GM23338 (cell line): ENCODE data around the gene SRRM2. TPM values are rescaled to one million over a fixed set of nuclear protein-coding genes. Genes with fewer than 3 reads are reported as not detected.

Experiments
- ATAC-seq: fragments of 200-7000 bp; cut with Tn5 transposase; 3 replicates; pipeline ENCODE4 v1.9.1; 2020
- DNase-seq: peaks from one replicate; pipeline ENCODE4 v3.0.0-alpha.2; 2015; ENCODE audit warnings: low spot score
- H2AFZ ChIP-seq: fragments of 200-600 bp; sonication (generic); 2 replicates; pipeline ENCODE4 v1.8.0; 2016; ENCODE audit warnings: antibody characterized with exemption, mild to moderate bottlenecking, moderate library complexity
- H3F3A ChIP-seq: fragments of 200-600 bp; sonication (generic); replicated peaks from 2 replicates; pipeline ENCODE4 v1.8.0; 2017; ENCODE audit warnings: antibody characterized with exemption, mixed run types, low read depth
- H3K27ac ChIP-seq: fragments of 200-600 bp; sonication (generic); 2 replicates; pipeline ENCODE4 v1.6.1; 2016; ENCODE audit warnings: low read depth
- H3K27me3 ChIP-seq: fragments of 200-600 bp; sonication (generic); 2 replicates; pipeline ENCODE4 v1.8.0; 2016; ENCODE audit warnings: mild to moderate bottlenecking, mixed run types, moderate library complexity; ENCODE audit not compliant: insufficient read depth
- H3K36me3 ChIP-seq: fragments of 200-600 bp; sonication (generic); 2 replicates; pipeline ENCODE4 v1.8.0; 2016; ENCODE audit warnings: mild to moderate bottlenecking; ENCODE audit not compliant: insufficient read depth
- H3K4me1 ChIP-seq: fragments of 200-600 bp; sonication (generic); 2 replicates; pipeline ENCODE4 v1.8.0; 2016; ENCODE audit warnings: mild to moderate bottlenecking, moderate library complexity; ENCODE audit not compliant: insufficient read depth
- H3K4me2 ChIP-seq: fragments of 200-600 bp; sonication (generic); 2 replicates; pipeline ENCODE4 v1.7.1; 2017; ENCODE audit warnings: mixed run types
- H3K4me3 ChIP-seq: fragments of 200-600 bp; sonication (generic); 2 replicates; pipeline ENCODE4 v1.6.1; 2016; ENCODE audit warnings: mixed run types
- H3K79me2 ChIP-seq: fragments of 200-600 bp; sonication (generic); replicated peaks from 2 replicates; pipeline ENCODE4 v1.8.0; 2017; ENCODE audit warnings: mild to moderate bottlenecking; ENCODE audit not compliant: insufficient read depth
- H3K9me2 ChIP-seq: fragments of 200-600 bp; sonication (generic); 2 replicates; pipeline ENCODE4 v1.8.0; 2017; ENCODE audit not compliant: insufficient read depth
- H4K20me1 ChIP-seq: fragments of 200-600 bp; sonication (generic); replicated peaks from 2 replicates; pipeline ENCODE4 v1.8.0; 2017; ENCODE audit warnings: mild to moderate bottlenecking; ENCODE audit not compliant: insufficient read depth
- H3K27ac Mint-ChIP-seq: 2 replicates; pipeline ENCODE4 v1.8.0; 2020; ENCODE audit warnings: inconsistent platforms, mild to moderate bottlenecking, moderate library complexity, mixed read lengths
- H3K27me3 Mint-ChIP-seq: 3 replicates; pipeline ENCODE4 v1.8.0; 2022; ENCODE audit warnings: low read depth, mild to moderate bottlenecking, moderate library complexity, mixed read lengths, inconsistent platforms; ENCODE audit not compliant: insufficient read depth, poor library complexity
- H3K36me3 Mint-ChIP-seq: 3 replicates; pipeline ENCODE4 v1.8.0; 2021; ENCODE audit warnings: low read depth, mild to moderate bottlenecking, inconsistent platforms, moderate library complexity, mixed read lengths
- H3K4me1 Mint-ChIP-seq: 3 replicates; pipeline ENCODE4 v1.8.0; 2020; ENCODE audit warnings: mild to moderate bottlenecking, inconsistent platforms, mixed read lengths
- H3K4me3 Mint-ChIP-seq: 3 replicates; pipeline ENCODE4 v1.8.0; 2021; ENCODE audit warnings: moderate library complexity, mild to moderate bottlenecking, inconsistent platforms, mixed read lengths
- H3K9me3 Mint-ChIP-seq: 3 replicates; pipeline ENCODE4 v1.8.0; 2020; ENCODE audit warnings: moderate library complexity, mild to moderate bottlenecking, inconsistent platforms, mixed read lengths
- CREB1 ChIP-seq: fragments of 250-450 bp; sonication (Bioruptor Pico); IDR thresholded peaks from 2 replicates; pipeline ENCODE4 v1.5.0; 2020; ENCODE audit warnings: low read depth, mild to moderate bottlenecking, moderate library complexity
- EZH2 ChIP-seq: fragments of 200-600 bp; sonication (generic); IDR thresholded peaks from one replicate; pipeline ENCODE4 v1.8.0; 2017; ENCODE audit warnings: antibody characterized with exemption, mild to moderate bottlenecking, low read depth; ENCODE audit not compliant: unreplicated experiment
- EZH2phosphoT487 ChIP-seq: fragments of 200-600 bp; sonication (generic); IDR thresholded peaks from one replicate; pipeline ENCODE4 v1.8.1; 2018; ENCODE audit warnings: antibody characterized with exemption; ENCODE audit not compliant: unreplicated experiment
- JUNB ChIP-seq: IDR thresholded peaks from one replicate; pipeline ENCODE4 v1.6.1; 2016; ENCODE audit warnings: antibody characterized with exemption; ENCODE audit not compliant: unreplicated experiment
- NANOG ChIP-seq: IDR thresholded peaks from 2 replicates; pipeline ENCODE4 v1.6.1; 2016; ENCODE audit warnings: antibody characterized with exemption, borderline replicate concordance
- POLR2AphosphoS5 ChIP-seq: IDR thresholded peaks from 2 replicates; pipeline ENCODE4 v1.6.1; 2016; ENCODE audit warnings: antibody characterized with exemption, low read depth
- STAT1 ChIP-seq: IDR thresholded peaks from one replicate; pipeline ENCODE4 v1.6.1; 2016; ENCODE audit warnings: antibody characterized with exemption; ENCODE audit not compliant: unreplicated experiment
- ZNF114 ChIP-seq: fragments of 250-450 bp; sonication (Bioruptor Pico); IDR thresholded peaks from 2 replicates; pipeline ENCODE4 v1.5.0; 2020; ENCODE audit warnings: mild to moderate bottlenecking, moderate library complexity
- ZNF331 ChIP-seq: fragments of 250-450 bp; sonication (Bioruptor Pico); IDR thresholded peaks from 2 replicates; pipeline ENCODE4 v1.5.0; 2020; ENCODE audit warnings: low read depth, mild to moderate bottlenecking, moderate library complexity
- polyA plus RNA-seq: library from polyadenylated mRNA; unstranded; fragments of >200 nt; fragmentation: Nextera tagmentation; extraction: Ambion mirVana; gene quantifications from 2 replicates; pipeline ENCODE4 v1.2.1, GENCODE V29; 2016
- total RNA-seq: library from RNA; depleted of rRNA; stranded (reverse); fragments of >200 nt; shearing (Covaris generic); gene quantifications from 2 replicates; pipeline ENCODE4 v1.2.3, GENCODE V29; 2014
- TF ChIP-seq, protein P1 (sequence below): fragments of 250-450 bp; sonication (Bioruptor Pico); IDR thresholded peaks from 2 replicates; pipeline ENCODE4 v1.5.0; 2020; ENCODE audit warnings: mild to moderate bottlenecking, moderate library complexity
- TF ChIP-seq, protein P2 (sequence below), 2 experiments: fragments of 200-600 bp in 1 of 2; sonication (generic) in 1 of 2; conservative IDR thresholded peaks; 2 replicates each; pipeline versions ENCODE4 v1.5.1 to v1.6.1; 2016 to 2017; ENCODE audit warnings: antibody characterized with exemption in 2 of 2, low read depth in 2 of 2, mild to moderate bottlenecking in 2 of 2, moderate library complexity in 1 of 2
- TF ChIP-seq, protein P3 (sequence below): IDR thresholded peaks from one replicate; pipeline ENCODE4 v1.6.1; 2018; ENCODE audit warnings: antibody characterized with exemption; ENCODE audit not compliant: unreplicated experiment
- TF ChIP-seq, protein P4 (sequence below): IDR thresholded peaks from 2 replicates; pipeline ENCODE4 v1.6.1; 2016; ENCODE audit warnings: antibody characterized with exemption

The SRRM2 gene
- total and polyA plus RNA-seq, 2 experiments from 2014 or later = 308 to 893 TPM

GRCh38 chr16:2711370-2712062 is 40.9 kb upstream of the SRRM2 start:
- Mint-ChIP-seq H3K9me3 (no peaks in the 10 kb centered on the region), H3K27me3 (peaks cover 17% of the 10 kb centered on the region), H3K4me3 (no peak overlapping the region), H3K36me3 (peaks cover 12% of the 10 kb centered on the region), H3K27ac (no peak overlapping the region), H3K4me1 (peaks cover 4% of the 10 kb centered on the region; the same call in 2 of the 3 replicates)
- ATAC-seq = no peak
- Histone ChIP-seq H3K27me3 (no peaks in the 10 kb centered on the region), H3K4me3 (no peak overlapping the region), H3K79me2 (no peaks in the 10 kb centered on the region), H3K27ac (no peak overlapping the region), H3F3A (no peaks in the 10 kb centered on the region; the same call in 1 of the 2 replicates), H3K4me2 (no peak overlapping the region), H3K4me1 (no peaks in the 10 kb centered on the region), H2AFZ (no peak overlapping the region), H3K36me3 (0 out of 2 replicates have a peak, but pooled peaks cover 5% of the 10 kb centered on the region), H4K20me1 (no peaks in the 10 kb centered on the region; the same call in 1 of the 2 replicates), H3K9me2 (no peaks in the 10 kb centered on the region)
- TF ChIP-seq JUNB (no peak), NANOG (no peak), EZH2 (no peak), EZH2phosphoT487 (no peak), ZNF114 (CRISPR knock-in tag) (no peak), CREB1 (no peak), POLR2AphosphoS5 (no peak), ZNF331 (CRISPR knock-in tag) (no peak), STAT1 (no peak)
- TF ChIP-seq, protein P1, sequence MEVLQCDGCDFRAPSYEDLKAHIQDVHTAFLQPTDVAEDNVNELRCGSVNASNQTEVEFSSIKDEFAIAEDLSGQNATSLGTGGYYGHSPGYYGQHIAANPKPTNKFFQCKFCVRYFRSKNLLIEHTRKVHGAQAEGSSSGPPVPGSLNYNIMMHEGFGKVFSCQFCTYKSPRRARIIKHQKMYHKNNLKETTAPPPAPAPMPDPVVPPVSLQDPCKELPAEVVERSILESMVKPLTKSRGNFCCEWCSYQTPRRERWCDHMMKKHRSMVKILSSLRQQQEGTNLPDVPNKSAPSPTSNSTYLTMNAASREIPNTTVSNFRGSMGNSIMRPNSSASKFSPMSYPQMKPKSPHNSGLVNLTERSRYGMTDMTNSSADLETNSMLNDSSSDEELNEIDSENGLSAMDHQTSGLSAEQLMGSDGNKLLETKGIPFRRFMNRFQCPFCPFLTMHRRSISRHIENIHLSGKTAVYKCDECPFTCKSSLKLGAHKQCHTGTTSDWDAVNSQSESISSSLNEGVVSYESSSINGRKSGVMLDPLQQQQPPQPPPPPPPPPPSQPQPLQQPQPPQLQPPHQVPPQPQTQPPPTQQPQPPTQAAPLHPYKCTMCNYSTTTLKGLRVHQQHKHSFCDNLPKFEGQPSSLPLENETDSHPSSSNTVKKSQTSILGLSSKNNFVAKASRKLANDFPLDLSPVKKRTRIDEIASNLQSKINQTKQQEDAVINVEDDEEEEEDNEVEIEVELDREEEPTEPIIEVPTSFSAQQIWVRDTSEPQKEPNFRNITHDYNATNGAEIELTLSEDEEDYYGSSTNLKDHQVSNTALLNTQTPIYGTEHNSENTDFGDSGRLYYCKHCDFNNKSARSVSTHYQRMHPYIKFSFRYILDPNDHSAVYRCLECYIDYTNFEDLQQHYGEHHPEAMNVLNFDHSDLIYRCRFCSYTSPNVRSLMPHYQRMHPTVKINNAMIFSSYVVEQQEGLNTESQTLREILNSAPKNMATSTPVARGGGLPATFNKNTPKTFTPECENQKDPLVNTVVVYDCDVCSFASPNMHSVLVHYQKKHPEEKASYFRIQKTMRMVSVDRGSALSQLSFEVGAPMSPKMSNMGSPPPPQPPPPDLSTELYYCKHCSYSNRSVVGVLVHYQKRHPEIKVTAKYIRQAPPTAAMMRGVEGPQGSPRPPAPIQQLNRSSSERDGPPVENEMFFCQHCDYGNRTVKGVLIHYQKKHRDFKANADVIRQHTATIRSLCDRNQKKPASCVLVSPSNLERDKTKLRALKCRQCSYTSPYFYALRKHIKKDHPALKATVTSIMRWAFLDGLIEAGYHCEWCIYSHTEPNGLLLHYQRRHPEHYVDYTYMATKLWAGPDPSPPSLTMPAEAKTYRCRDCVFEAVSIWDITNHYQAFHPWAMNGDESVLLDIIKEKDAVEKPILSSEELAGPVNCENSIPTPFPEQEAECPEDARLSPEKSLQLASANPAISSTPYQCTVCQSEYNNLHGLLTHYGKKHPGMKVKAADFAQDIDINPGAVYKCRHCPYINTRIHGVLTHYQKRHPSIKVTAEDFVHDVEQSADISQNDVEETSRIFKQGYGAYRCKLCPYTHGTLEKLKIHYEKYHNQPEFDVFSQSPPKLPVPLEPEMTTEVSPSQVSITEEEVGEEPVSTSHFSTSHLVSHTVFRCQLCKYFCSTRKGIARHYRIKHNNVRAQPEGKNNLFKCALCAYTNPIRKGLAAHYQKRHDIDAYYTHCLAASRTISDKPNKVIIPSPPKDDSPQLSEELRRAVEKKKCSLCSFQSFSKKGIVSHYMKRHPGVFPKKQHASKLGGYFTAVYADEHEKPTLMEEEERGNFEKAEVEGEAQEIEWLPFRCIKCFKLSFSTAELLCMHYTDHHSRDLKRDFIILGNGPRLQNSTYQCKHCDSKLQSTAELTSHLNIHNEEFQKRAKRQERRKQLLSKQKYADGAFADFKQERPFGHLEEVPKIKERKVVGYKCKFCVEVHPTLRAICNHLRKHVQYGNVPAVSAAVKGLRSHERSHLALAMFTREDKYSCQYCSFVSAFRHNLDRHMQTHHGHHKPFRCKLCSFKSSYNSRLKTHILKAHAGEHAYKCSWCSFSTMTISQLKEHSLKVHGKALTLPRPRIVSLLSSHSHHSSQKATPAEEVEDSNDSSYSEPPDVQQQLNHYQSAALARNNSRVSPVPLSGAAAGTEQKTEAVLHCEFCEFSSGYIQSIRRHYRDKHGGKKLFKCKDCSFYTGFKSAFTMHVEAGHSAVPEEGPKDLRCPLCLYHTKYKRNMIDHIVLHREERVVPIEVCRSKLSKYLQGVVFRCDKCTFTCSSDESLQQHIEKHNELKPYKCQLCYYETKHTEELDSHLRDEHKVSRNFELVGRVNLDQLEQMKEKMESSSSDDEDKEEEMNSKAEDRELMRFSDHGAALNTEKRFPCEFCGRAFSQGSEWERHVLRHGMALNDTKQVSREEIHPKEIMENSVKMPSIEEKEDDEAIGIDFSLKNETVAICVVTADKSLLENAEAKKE (CRISPR knock-in tag) = no peak
- TF ChIP-seq, protein P2, sequence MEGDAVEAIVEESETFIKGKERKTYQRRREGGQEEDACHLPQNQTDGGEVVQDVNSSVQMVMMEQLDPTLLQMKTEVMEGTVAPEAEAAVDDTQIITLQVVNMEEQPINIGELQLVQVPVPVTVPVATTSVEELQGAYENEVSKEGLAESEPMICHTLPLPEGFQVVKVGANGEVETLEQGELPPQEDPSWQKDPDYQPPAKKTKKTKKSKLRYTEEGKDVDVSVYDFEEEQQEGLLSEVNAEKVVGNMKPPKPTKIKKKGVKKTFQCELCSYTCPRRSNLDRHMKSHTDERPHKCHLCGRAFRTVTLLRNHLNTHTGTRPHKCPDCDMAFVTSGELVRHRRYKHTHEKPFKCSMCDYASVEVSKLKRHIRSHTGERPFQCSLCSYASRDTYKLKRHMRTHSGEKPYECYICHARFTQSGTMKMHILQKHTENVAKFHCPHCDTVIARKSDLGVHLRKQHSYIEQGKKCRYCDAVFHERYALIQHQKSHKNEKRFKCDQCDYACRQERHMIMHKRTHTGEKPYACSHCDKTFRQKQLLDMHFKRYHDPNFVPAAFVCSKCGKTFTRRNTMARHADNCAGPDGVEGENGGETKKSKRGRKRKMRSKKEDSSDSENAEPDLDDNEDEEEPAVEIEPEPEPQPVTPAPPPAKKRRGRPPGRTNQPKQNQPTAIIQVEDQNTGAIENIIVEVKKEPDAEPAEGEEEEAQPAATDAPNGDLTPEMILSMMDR (conservative IDR thresholded peaks at IDR 0.05; ENCODE audit: low read depth in 2 of 2) = no peak
- TF ChIP-seq, protein P3, sequence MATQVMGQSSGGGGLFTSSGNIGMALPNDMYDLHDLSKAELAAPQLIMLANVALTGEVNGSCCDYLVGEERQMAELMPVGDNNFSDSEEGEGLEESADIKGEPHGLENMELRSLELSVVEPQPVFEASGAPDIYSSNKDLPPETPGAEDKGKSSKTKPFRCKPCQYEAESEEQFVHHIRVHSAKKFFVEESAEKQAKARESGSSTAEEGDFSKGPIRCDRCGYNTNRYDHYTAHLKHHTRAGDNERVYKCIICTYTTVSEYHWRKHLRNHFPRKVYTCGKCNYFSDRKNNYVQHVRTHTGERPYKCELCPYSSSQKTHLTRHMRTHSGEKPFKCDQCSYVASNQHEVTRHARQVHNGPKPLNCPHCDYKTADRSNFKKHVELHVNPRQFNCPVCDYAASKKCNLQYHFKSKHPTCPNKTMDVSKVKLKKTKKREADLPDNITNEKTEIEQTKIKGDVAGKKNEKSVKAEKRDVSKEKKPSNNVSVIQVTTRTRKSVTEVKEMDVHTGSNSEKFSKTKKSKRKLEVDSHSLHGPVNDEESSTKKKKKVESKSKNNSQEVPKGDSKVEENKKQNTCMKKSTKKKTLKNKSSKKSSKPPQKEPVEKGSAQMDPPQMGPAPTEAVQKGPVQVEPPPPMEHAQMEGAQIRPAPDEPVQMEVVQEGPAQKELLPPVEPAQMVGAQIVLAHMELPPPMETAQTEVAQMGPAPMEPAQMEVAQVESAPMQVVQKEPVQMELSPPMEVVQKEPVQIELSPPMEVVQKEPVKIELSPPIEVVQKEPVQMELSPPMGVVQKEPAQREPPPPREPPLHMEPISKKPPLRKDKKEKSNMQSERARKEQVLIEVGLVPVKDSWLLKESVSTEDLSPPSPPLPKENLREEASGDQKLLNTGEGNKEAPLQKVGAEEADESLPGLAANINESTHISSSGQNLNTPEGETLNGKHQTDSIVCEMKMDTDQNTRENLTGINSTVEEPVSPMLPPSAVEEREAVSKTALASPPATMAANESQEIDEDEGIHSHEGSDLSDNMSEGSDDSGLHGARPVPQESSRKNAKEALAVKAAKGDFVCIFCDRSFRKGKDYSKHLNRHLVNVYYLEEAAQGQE = no peak
- TF ChIP-seq, protein P4, sequence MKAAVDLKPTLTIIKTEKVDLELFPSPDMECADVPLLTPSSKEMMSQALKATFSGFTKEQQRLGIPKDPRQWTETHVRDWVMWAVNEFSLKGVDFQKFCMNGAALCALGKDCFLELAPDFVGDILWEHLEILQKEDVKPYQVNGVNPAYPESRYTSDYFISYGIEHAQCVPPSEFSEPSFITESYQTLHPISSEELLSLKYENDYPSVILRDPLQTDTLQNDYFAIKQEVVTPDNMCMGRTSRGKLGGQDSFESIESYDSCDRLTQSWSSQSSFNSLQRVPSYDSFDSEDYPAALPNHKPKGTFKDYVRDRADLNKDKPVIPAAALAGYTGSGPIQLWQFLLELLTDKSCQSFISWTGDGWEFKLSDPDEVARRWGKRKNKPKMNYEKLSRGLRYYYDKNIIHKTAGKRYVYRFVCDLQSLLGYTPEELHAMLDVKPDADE = no peak
- DNase-seq = no peak
